Activated CD4-positive, CD25-positive, alpha-beta regulatory T cell treated with anti-CD3 and anti-CD28 coated beads, Interleukin-2, amount 50 U/mL, for 16 hours (primary cell): ENCODE results near the gene GPM6B.

ENCODE experiments used
- DNase-seq: peaks from one replicate; pipeline ENCODE4 v3.0.0-alpha.2; 2020; ENCODE audit warnings: low read depth, low spot score

Gene GPM6B

DNA sequence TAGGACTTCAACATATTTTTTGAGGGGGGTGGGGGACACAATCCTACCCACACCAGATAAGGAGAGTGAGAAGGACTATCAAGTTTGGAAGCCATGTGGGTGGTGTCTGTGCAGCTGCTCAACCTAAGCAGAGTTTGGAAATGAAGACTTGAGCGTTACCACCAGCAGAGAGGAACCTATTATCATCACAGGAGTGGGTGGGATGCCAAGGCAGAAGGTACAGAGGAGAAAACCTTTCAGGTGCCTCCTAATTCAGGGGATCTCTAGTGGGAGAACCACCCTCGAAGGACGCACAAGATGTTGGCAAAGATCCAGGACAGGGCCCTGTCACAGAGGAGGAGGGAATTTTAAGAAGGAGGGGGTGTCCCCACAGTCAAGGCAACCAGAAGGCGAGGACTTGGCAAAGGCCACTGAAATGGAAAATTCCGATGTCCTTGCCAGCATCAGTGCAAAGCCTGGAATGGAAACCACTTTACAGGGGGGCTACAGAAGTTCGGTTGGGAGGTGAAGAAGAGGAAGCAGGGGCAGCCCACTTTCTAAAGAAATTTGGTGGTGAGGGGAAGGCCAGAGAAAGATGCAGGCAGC, 8.4 kb upstream of the GPM6B start:
- no peak for DNase-seq

DNA sequence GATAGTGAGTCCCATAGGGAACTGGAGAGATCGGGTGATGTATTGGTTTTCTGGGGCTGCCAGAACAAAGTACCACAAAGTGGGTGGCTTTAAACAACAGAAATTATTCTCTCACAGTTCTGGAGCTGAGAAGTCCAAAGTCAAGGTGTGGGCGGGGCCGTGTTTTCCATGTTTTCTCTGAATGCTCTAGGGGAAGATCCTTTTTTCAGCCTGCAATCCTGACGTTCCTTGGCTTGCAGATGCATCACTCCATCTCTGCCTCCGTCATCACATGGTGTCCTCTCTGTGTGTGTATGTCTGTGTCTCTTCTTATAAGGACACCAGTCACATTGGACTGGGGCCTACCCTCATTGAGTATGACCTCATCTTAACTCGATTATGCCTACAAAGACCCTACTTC, 7.9 kb upstream of the GPM6B start:
- no peak for DNase-seq

GRCh38 chrX:13821738-13822137, 4.8 kb upstream of the GPM6B start:
- DNase-seq, result no peak

DNA sequence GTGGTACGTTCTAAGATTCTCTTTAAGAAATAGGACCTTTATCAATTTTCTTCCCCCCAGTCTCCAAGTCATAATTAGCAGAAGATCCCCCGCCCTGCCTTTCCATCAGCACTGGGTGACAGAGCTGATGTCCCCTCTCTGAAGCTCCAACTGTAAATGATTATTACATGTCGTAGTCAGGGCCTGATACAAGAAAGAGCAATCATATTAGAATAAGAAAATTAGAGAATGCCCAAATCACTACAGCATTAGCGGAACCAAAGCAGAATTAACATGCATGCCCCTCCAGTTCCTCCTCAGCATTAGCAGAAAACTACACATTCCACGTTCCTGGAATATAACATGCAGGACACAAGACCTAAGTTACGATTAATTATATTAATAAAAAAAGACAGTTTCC, 717 bp downstream of the GPM6B start:
- no peak for DNase-seq

GRCh38 chrX:13815664-13816063, 1.2 kb downstream of the GPM6B start:
- DNase-seq, result no peak

DNA sequence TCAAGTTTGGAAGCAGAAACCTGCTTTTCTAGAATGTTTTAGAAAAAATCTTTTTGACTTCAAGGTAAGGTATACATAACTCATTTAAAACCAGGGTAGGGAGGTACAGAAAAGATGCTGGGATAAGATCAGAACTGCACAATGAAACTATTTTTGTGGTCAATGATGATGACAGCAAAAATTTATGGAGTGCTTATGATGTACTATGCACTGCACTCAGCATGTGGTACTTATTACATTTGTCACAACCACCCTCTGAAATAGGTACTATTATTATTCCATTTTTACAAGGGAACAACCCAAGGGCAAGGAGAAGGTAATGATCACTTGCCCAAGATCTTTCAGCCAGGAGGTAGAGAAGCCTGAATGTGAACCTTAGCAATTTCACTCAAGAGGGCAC, 8.0 kb downstream of the GPM6B start:
- no peak for DNase-seq

DNA sequence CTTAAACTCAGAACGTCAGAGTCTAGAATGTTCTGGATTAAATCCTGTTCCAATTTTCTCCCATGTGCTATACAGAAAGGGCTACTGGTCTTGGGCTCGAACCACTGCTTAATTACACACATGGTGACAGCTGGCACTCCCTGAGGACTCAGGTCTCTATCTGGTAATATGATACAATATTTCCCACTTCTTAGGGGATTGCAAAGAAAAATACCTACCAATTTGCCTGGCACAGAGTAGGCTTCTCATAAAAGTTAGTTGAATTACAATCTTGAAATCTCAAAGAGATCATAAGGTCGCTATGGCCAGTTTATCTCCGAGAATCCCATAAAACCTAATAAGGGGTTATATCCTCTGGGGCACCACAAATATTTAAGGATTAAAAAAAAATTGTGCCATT, 8.6 kb downstream of the GPM6B start:
- no peak for DNase-seq

GRCh38 chrX:13805241-13805640, 11.7 kb downstream of the GPM6B start:
- no peak for DNase-seq

GRCh38 chrX:13803116-13803515, 13.8 kb downstream of the GPM6B start:
- DNase-seq, result no peak

DNA sequence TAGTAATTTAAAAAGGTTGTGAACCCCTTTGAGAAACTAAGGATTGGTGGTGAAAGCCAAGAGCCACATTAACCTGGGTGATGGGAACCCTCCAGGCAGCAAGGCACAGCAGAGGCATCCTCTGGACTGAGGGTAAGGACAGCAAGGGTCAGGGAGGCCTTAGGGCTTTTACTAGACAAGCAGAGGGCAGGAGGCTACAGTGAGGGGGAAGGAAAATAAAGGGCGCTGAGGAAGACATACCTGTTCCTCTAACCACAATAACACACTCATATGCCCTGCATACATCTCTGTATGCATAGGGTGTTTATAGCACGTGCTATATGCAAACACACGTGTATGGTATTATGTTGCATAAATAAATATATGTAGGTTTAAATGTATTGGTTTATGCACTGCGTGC, 18.7 kb downstream of the GPM6B start:
- DNase-seq, result no peak

DNA sequence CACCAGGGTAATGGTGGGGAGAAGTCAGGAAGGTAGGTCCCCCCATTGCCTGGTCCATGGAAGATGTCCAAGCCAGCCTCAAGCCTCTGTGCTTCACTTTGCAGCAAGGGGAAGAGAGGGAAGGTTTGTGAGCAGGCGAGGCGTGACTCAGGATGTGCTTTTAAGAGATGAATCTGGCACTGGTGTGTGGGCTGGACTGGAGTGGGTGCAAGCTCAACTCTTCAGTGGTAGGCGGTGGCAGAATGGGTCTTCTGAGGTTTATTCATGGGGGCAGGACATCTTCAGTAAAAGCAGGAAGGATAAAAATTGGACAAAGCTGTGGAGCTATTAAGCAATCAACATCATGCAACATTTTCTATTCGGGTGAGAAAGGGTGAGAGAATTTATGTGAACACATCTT, 19.4 kb downstream of the GPM6B start:
- no peak for DNase-seq

- no peak for DNase-seq
These were observed 22.5 kb downstream of the GPM6B start for GRCh38 chrX:13794417-13794816.

DNA sequence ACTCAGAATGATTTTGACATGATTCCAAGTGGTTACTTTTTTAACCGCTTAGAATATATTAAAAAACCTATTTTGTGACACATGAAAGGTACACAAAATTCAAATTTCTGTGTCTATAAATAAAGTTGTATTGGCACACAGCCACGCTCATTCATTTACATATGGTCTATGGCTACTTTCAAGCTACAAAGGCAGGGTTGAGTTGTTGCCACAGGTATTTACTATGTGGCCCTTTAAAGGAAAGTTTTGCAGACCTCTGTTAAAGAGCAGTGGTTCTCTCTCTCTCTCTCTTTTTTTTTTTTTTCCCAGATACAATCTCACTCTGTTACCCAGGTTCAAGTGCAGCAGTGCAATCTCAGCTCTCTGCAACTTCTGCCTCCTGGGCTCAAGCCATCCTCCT, 23.0 kb downstream of the GPM6B start:
- no peak for DNase-seq

DNA sequence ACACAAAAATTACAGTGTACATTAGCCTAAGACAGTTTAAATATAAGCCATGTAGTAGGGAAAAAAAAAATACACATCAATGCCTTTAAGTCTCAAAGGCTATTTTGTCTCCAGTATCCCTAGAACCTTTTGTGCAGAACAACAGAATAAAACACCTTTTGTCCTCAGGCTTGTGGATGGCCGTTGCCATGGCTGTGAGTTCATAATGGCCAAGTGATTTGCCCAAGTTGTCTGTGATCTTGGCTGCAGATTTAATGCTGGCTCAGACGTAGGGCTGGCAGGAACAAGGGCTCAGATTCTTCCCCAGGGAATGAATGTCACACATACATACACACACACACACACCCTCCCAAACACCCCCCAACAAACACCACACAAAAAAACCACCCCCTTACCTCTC, 25.3 kb downstream of the GPM6B start:
- DNase-seq, result no peak

DNA sequence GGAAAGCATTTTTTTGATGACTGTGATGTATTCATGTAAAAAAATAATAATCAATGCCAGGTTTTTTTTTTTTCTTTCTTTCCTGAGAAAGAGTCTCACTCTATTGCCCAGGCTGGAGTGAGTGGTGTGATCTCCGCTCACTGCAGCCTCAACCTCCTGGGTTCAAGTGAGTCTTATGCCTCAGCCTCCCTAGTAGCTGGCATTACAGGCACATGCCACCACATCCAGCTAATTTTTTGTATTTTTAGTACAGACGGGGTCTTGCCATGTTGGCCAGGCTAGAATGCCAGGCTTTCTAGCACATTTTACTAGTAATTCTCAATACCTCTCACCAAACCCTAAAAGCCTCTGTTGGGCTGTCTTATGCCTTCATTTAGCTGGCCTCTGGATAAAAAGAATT, 25.7 kb downstream of the GPM6B start:
- no peak for DNase-seq

- no peak for DNase-seq
These were observed 26.4 kb downstream of the GPM6B start for GRCh38 chrX:13790206-13791131.

DNA sequence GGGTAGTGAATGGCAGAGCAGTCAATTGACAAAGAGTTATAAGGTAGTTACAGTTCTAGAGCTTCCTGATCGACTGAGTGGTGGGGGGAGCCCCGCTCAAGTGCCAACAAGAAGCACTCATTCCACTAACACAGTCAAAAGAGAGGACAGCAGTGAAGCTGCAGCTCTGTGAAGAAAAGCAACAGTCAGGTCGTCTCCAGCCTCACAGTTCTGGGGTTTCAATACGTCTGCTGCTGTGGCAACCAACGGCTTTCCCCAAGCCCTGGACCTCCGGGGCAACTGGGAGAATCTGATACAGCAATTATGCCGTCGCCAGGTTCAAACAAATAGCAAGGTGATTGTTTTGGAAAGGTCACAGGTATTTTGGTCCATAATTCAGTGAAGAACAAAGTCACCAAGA, 30.8 kb downstream of the GPM6B start:
- no peak for DNase-seq

DNA sequence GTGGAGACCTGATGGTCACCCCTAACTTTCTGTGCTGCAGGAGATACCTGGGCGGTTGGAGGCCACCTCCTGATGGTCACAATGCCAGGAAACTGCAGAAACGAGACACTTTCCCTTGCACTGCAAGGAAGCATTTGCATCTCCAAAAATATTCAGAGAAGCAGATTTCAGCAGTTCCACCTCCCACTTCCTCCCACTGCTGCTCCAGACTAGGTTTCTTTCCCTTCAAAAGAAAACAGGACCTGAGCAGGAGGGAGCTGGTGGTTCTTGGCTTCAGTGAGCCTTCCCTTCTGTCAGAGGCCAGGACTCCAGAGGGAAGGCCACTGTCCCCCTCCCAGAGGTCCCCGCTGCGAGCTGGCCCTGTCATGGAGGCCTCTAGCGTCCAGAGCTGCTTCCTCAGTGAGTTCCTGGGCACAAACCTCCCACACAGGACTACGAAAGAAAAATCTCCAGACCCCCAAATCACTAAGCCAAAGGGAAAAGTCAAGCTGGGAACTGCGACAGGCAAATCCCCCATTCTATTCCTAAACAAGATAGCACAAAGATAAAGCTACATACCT, 35.9 kb downstream of the GPM6B start:
- DNase-seq, result no peak

GRCh38 chrX:13778916-13779315, 38.0 kb downstream of the GPM6B start:
- no peak for DNase-seq

GRCh38 chrX:13776387-13776786, 40.5 kb downstream of the GPM6B start:
- DNase-seq, result no peak

DNA sequence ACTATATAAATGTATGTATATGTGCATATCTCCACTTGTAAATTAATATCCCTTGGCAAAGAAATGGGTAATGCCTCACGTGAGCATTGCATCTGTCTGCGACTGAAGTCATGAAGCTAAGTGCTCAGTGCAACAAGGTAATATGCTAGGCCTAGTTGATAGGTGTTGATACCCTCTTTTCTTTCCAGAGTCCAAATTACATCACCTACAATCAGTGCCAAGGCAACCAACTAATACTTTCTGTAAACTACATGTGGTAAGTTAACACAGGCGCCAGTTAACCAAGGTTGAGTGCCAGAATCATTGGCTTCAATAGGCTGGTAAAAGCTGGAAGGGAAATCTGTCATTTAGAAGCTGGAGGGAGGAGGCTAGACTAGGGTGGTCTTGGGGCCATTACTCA, 41.1 kb downstream of the GPM6B start:
- no peak for DNase-seq

DNA sequence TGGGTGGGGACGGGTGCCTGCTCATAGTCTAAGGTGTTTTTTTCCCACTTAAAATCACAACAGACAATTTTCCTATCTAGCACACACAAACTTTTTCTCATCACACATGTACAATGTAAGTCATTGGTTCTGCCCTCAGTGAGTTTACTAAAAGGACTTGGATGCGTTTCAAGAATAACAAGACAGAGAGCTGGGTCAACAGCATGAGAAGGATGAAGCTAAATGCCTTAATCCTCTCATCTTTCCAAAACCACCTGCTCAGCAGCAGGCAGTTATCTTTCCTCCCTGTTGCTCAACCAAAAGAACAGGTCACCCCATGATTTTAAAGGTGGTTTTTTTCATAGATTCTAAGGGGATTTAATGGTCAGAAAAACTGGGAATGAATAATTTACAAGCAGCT, 42.2 kb downstream of the GPM6B start:
- DNase-seq, result no peak

DNA sequence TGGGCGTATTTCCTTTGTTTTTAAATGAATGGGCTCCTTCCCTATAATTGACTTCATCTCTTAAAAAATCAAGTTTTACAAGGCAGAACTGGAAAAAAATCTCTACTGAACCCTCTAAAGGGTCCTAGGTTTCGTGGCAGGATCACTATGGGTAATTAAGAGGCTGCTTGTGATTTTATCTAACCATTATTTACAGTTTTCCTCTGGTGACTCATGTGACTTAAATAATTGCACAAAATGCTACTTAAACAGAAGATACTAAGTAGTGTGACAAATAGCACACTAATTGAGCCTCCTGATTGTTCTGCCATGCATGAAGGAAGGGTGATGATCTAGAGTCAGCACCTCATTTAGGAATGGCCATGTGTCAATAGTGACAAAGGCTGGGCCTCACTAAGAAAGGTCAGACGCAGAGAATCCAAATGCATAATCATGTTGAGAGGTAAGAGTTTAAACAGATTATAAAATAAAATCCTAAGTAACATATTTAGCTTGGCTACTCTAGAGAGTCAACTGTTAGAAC, 46.8 kb downstream of the GPM6B start:
- no peak for DNase-seq
